ENCODE measurements around the gene TBC1D19.

Gene TBC1D19

DNA sequence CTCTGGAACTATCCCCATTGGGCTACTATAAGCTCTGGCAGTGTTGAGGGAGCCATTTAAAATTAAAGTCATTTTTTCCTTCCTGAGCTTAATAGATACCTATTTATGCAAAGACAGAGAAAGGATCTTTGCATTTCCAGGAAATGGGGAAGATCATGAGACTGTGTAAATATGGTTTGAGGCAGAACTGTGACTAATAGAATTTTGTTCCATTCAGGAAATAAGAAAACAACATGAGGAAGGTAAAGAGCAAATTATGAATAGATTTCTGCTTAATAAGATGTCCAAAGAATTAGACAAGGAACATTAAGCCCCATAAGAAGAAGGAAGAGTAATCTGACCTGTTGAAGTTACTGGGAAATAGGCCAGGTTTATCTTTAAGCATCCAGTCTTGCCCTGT is 17.8 kb upstream of the TBC1D19 start:
- H3K36me3 Mint-ChIP-seq (ENCODE audit: low read depth): no peaks in the 10 kb centered on the region
- H3K9me3 Mint-ChIP-seq: peaks cover 2% of the 10 kb centered on the region
- peak overlapping the region in 1 of 3 experiments; percentile 9 for H3K27ac Mint-ChIP-seq
- H3K27me3 Mint-ChIP-seq (ENCODE audit: low read depth): peaks cover 3% of the 10 kb centered on the region
- no peak overlapping the region for H3K4me3 Mint-ChIP-seq
- H3K4me1 Mint-ChIP-seq: peaks cover 9% of the 10 kb centered on the region
- TF ChIP-seq, protein P1, sequence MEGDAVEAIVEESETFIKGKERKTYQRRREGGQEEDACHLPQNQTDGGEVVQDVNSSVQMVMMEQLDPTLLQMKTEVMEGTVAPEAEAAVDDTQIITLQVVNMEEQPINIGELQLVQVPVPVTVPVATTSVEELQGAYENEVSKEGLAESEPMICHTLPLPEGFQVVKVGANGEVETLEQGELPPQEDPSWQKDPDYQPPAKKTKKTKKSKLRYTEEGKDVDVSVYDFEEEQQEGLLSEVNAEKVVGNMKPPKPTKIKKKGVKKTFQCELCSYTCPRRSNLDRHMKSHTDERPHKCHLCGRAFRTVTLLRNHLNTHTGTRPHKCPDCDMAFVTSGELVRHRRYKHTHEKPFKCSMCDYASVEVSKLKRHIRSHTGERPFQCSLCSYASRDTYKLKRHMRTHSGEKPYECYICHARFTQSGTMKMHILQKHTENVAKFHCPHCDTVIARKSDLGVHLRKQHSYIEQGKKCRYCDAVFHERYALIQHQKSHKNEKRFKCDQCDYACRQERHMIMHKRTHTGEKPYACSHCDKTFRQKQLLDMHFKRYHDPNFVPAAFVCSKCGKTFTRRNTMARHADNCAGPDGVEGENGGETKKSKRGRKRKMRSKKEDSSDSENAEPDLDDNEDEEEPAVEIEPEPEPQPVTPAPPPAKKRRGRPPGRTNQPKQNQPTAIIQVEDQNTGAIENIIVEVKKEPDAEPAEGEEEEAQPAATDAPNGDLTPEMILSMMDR (IDR thresholded peaks at IDR 0.05; ENCODE audit: unreplicated experiment in 3 of 3): no peak

DNA sequence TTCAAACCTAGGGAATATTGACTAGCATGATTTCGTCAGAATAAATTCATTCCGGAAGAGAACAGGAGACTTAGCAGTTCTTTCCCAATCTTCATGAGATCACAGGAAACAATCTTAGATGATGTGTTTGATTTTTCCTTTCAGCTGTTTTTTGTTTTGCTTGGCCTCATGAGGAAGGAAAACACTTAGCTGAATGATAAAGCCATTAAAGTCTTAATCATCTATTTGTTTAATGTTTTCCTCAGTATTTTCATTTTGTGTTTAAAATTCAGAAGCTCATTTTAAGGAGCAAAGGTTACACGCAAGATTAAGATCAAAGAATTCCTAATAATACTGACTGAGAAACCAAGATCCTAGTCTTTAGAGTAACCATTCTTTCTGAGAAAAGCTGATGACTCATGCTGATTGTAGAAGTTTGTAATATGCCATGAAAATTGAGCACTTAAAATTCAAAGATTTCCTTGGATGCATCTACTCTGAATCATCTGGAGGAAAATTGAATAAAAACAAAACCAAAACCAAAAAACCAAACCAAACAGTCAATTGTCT is 15.4 kb upstream of the TBC1D19 start:
- peaks cover 13% of the 10 kb centered on the region for H3K4me1 Mint-ChIP-seq
- H3K27ac Mint-ChIP-seq: no peak overlapping the region
- no peak overlapping the region for H3K4me3 Mint-ChIP-seq
- H3K9me3 Mint-ChIP-seq: no peaks in the 10 kb centered on the region
- H3K27me3 Mint-ChIP-seq (ENCODE audit: low read depth): no peaks in the 10 kb centered on the region
- TF ChIP-seq, protein P1 (IDR thresholded peaks at IDR 0.05; ENCODE audit: unreplicated experiment in 3 of 3): no peak
- no peaks in the 10 kb centered on the region for H3K36me3 Mint-ChIP-seq (ENCODE audit: low read depth)

DNA sequence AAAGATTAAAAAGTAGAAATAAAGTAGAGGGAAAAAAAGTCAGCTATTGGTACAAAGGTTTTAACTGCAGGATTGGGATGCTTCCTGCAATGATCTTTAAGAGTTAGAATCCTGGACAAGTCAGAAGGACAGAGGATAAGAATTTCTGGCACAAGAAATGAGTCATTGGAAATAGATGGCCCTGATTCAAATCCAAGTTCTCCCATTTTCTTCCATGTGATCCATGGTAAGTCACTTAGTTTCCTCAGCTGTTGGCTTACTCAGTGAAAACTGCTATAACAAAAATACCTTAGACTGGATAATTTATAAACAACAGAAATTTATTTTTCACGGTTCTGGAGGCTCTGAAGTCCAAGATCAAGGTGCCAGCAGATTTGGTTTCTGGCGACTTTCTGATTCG is 13.3 kb upstream of the TBC1D19 start:
- Mint-ChIP-seq H3K4me1 (peaks cover 15% of the 10 kb centered on the region), H3K4me3 (no peak overlapping the region), H3K36me3 (ENCODE audit: low read depth) (no peaks in the 10 kb centered on the region), H3K27me3 (ENCODE audit: low read depth) (no peaks in the 10 kb centered on the region), H3K9me3 (no peaks in the 10 kb centered on the region), H3K27ac (no peak overlapping the region)
- TF ChIP-seq, protein P1 (IDR thresholded peaks at IDR 0.05; ENCODE audit: unreplicated experiment in 3 of 3): no peak

DNA sequence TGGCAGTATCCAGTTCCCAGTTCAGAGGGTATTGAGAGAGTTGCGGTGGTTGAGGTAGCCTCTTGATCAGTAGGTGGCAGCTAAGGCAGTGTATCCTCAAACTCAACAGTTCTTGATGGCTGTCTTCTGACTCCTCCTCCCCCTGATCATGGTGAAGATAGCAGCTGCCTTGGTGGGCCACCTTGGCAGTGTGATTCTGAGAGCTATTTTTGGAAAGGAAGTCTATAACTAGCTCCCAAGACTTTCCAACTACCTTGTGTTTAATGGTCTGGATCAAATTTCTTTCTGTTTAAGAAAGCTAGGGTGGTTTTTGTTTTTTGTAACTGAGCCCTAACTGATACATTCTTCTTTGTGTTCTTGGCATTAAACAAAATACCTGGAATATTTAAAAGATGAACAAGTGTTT is 10.5 kb upstream of the TBC1D19 start:
- TF ChIP-seq, protein P1 (IDR thresholded peaks at IDR 0.05; ENCODE audit: unreplicated experiment in 3 of 3): no peak
- no peaks in the 10 kb centered on the region for H3K9me3 Mint-ChIP-seq
- H3K4me3 Mint-ChIP-seq: no peak overlapping the region
- peaks cover 4% of the 10 kb centered on the region for H3K27me3 Mint-ChIP-seq (ENCODE audit: low read depth)
- no peaks in the 10 kb centered on the region for H3K36me3 Mint-ChIP-seq (ENCODE audit: low read depth)
- H3K4me1 Mint-ChIP-seq: peaks cover 6% of the 10 kb centered on the region
- H3K27ac Mint-ChIP-seq: peak overlapping the region in 2 of 3 experiments; percentile 39 to 53

DNA sequence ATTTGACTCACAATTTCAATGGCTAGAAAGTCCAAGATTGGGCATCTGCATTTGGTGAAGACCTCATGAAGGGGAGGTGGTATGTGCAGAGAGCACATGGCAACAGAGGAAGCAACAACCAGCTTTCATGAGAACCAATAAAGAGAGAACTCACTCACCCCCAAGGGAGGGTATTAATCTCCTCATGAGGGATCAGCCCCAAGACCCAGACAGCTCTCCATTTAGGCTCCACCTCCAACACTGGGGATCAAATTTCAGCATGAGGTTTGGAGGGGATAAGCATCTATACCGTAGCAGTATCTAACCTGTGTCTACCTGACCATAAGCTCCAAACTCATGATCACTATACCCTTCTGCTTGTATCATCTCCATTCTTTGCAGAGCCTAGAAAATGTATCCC is 9.3 kb upstream of the TBC1D19 start:
- TF ChIP-seq, protein P1 (IDR thresholded peaks at IDR 0.05; ENCODE audit: unreplicated experiment in 3 of 3): no peak
- H3K4me3 Mint-ChIP-seq: no peak overlapping the region
- H3K36me3 Mint-ChIP-seq (ENCODE audit: low read depth): no peaks in the 10 kb centered on the region
- peaks cover 4% of the 10 kb centered on the region for H3K27me3 Mint-ChIP-seq (ENCODE audit: low read depth)
- H3K9me3 Mint-ChIP-seq: no peaks in the 10 kb centered on the region
- peaks cover 6% of the 10 kb centered on the region for H3K4me1 Mint-ChIP-seq
- H3K27ac Mint-ChIP-seq: no peak overlapping the region

DNA sequence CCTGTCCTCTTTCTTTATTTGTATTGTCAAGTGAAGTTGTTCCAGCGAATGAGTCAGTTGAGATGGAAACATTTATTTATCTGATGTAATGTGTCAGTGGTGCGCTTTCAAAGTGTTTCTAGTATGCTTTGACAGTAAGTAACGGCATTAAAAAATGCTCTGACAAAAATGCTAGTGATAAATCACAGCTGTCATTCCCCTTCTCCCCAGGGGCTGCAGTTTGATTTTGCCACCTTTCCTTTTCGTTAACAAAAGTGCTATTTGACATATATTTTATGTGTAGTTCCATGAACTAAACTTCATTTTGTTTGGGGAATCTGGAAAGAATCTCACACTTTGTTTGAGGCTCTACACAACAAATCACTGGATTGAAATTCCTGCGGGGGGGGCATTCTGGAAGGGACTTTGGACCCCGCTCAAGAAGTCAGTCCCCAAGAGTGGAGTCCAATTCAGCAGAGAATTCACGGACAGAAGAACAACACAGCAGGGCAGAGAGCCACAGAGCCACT is 7.6 kb upstream of the TBC1D19 start:
- TF ChIP-seq, protein P1 (IDR thresholded peaks at IDR 0.05; ENCODE audit: unreplicated experiment in 3 of 3): no peak
- Mint-ChIP-seq H3K4me1 (peaks cover 6% of the 10 kb centered on the region), H3K36me3 (ENCODE audit: low read depth) (no peaks in the 10 kb centered on the region), H3K4me3 (peak overlapping the region in 2 of 3 experiments; percentile 28 to 36), H3K9me3 (no peaks in the 10 kb centered on the region), H3K27ac (peak overlapping the region; percentile 41 to 88 (median 87)), H3K27me3 (ENCODE audit: low read depth) (peaks cover 4% of the 10 kb centered on the region)
